Transverse colon (tissue), 4 donors: ENCODE data around the gene PPCDC. TPM values are rescaled to one million over a fixed set of nuclear protein-coding genes. Genes with fewer than 3 reads are reported as not detected.

Experiments used
- DNase-seq: peaks from one replicate; pipeline ENCODE4 v3.0.0-alpha.2; 2019
- H3K27ac ChIP-seq, 4 donors: fragments of 200-600 bp; sonication (generic); 2 replicates each; pipeline ENCODE4 v1.5.1; 2016 to 2018; ENCODE audit warnings: inconsistent platforms in 4 of 4
- H3K27me3 ChIP-seq: fragments of 200-600 bp; sonication (generic); 2 replicates; pipeline ENCODE4 v1.5.1; 2017; ENCODE audit warnings: inconsistent platforms
- H3K36me3 ChIP-seq, 4 donors: fragments of 200-600 bp; sonication (generic); 2 replicates each; pipeline ENCODE4 v1.5.1; 2017 to 2019; ENCODE audit warnings: inconsistent platforms in 4 of 4
- H3K4me1 ChIP-seq, 4 donors: fragments of 200-600 bp; sonication (generic); 2 replicates each; pipeline ENCODE4 v1.5.1; 2017 to 2020; ENCODE audit warnings: inconsistent platforms in 4 of 4
- H3K4me3 ChIP-seq, 4 donors: fragments of 200-600 bp; sonication (generic); 1 replicate in 1 of 4; 2 replicates in 3 of 4; pipeline versions ENCODE4 v1.5.1 to v1.6.1; 2017 to 2019; ENCODE audit warnings: inconsistent platforms in 4 of 4
- H3K9me3 ChIP-seq, 2 donors: fragments of 200-600 bp; sonication (generic); 2 replicates each; pipeline ENCODE4 v1.5.1; 2017 to 2019; ENCODE audit warnings: inconsistent platforms in 2 of 2
- CTCF ChIP-seq, 5 experiments: fragments of 200-600 bp in 3 of 5; fragments of 450-650 bp in 2 of 5; sonication (generic) in 3 of 5; IDR thresholded peaks; 1 replicate in 2 of 5; 2 replicates in 3 of 5; pipeline ENCODE4 v1.5.1; 2016 to 2017; ENCODE audit warnings: antibody characterized with exemption in 5 of 5, inconsistent platforms in 3 of 5, mild to moderate bottlenecking in 2 of 5, moderate library complexity in 1 of 5
- EP300 ChIP-seq: sonication (generic); formaldehyde crosslinking; IDR thresholded peaks from one replicate; pipeline ENCODE4 v1.6.1; 2017; ENCODE audit warnings: antibody characterized with exemption, low read depth
- POLR2A ChIP-seq: fragments of 450-650 bp; IDR thresholded peaks from one replicate; pipeline ENCODE4 v1.6.1; 2016; ENCODE audit warnings: antibody characterized with exemption, mild to moderate bottlenecking, moderate library complexity
- POLR2AphosphoS5 ChIP-seq, 3 donors: sonication (generic); formaldehyde crosslinking; IDR thresholded peaks; one replicate each; pipeline ENCODE4 v1.6.1; 2016; ENCODE audit warnings: antibody characterized with exemption in 3 of 3
- WGBS, 2 donors: methylation state at CpG; one replicate each; pipeline ENCODE4 v1.1.5; 2018; ENCODE audit warnings: low coverage in 1 of 2; 5-methylcytosine and 5-hydroxymethylcytosine counted together
- in situ Hi-C, 4 donors: fragments of 200-750 bp; cut with MboI; loops; one replicate each; pipeline versions ENCODE4 v1.15.0 to v1.15.1; 2017; ENCODE audit warnings: low sequenced_read_pairs in 3 of 4, low pct_ligation_motif_present in 1 of 4, low pct_unique_long_range_greater_than_20kb in 1 of 4
- intact Hi-C: fragments of 100-400 bp; cut with DNase I; formaldehyde crosslinking; loops from one replicate; pipeline ENCODE4 v1.15.1; 2023; ENCODE audit warnings: low total_unique reads
- total RNA-seq, 4 donors: library from RNA; depleted of rRNA; stranded (reverse); fragments of >200 nt; gene quantifications; one replicate each; pipeline ENCODE4 v1.1.0, GENCODE V29; 2016

PPCDC gene
- total RNA-seq, 4 donors from 2014 or later = 5.2 to 54.5 (median 25.2) TPM

GRCh38 chr15:75054172-75054897 is 30.9 kb downstream of the PPCDC start:
- WGBS, 2 donors = 7 to 59% methylated on average over 1 to 3 of the region's 3 CpGs
- Histone ChIP-seq H3K4me1 (peaks cover 1 to 19% (median 9%) of the 10 kb centered on the region in 4 donors), H3K36me3 (no peaks in the 10 kb centered on the region), H3K27me3 (no peaks in the 10 kb centered on the region), H3K27ac (peak overlapping the region; percentile 43 to 71 (median 54)), H3K4me3 (no peak overlapping the region), H3K9me3 (no peaks in the 10 kb centered on the region)
- TF ChIP-seq EP300 = no peak
- TF ChIP-seq POLR2A = no peak
- no peak for TF ChIP-seq CTCF (IDR thresholded peaks at IDR 0.05)
- no peak for TF ChIP-seq POLR2AphosphoS5 (IDR thresholded peaks at IDR 0.05)
- intact Hi-C loops (no loop called here), in situ Hi-C loops (no loop called here)
- DNase-seq = no peak

GRCh38 chr15:75056036-75056435 is 32.6 kb downstream of the PPCDC start:
- TF ChIP-seq POLR2A (no peak), CTCF (IDR thresholded peaks at IDR 0.05) (no peak), POLR2AphosphoS5 (IDR thresholded peaks at IDR 0.05) (no peak), EP300 (no peak)
- no peaks in the 10 kb centered on the region for H3K9me3 ChIP-seq
- WGBS, 2 donors = 92 to 100% methylated on average over 2 to 7 of the region's 7 CpGs
- DNase-seq = peak; percentile 5
- intact Hi-C loops = no loop called here
- in situ Hi-C loops = no loop called here
- no peak overlapping the region for H3K4me3 ChIP-seq
- H3K27ac ChIP-seq = no peak overlapping the region
- H3K27me3 ChIP-seq = no peaks in the 10 kb centered on the region
- peaks cover 0 to 19% (median 7%) of the 10 kb centered on the region in 4 donors for H3K4me1 ChIP-seq
- no peaks in the 10 kb centered on the region for H3K36me3 ChIP-seq

- Histone ChIP-seq H3K27me3 (no peaks in the 10 kb centered on the region), H3K9me3 (no peaks in the 10 kb centered on the region), H3K27ac (no peak overlapping the region), H3K4me3 (no peak overlapping the region), H3K4me1 (peaks cover 0 to 14% (median 7%) of the 10 kb centered on the region in 4 donors), H3K36me3 (no peaks in the 10 kb centered on the region)
- no peak for DNase-seq
- intact Hi-C loops = no loop called here
- in situ Hi-C loops = no loop called here
- TF ChIP-seq CTCF (IDR thresholded peaks at IDR 0.05) = no peak
- TF ChIP-seq POLR2A = no peak
- TF ChIP-seq EP300 = no peak
- TF ChIP-seq POLR2AphosphoS5 (IDR thresholded peaks at IDR 0.05) = no peak
- WGBS, 2 donors = 94 to 100% methylated on average over 3 to 4 of the region's 4 CpGs
These were observed 34.9 kb downstream of the PPCDC start for GRCh38 chr15:75058127-75058905.

- no peaks in the 10 kb centered on the region for H3K9me3 ChIP-seq
- intact Hi-C loops (no loop called here), in situ Hi-C loops (no loop called here)
- WGBS, 2 donors = 79 to 100% methylated on average over 3 to 5 of the region's 5 CpGs
- no peaks in the 10 kb centered on the region for H3K27me3 ChIP-seq
- peaks cover 0 to 5% (median 3%) of the 10 kb centered on the region in 4 donors for H3K4me1 ChIP-seq
- H3K36me3 ChIP-seq = no peaks in the 10 kb centered on the region
- H3K4me3 ChIP-seq = no peak overlapping the region
- no peak overlapping the region for H3K27ac ChIP-seq
- TF ChIP-seq POLR2A (no peak), EP300 (no peak), CTCF (IDR thresholded peaks at IDR 0.05) (no peak), POLR2AphosphoS5 (IDR thresholded peaks at IDR 0.05) (no peak)
- no peak for DNase-seq
These were observed 36.2 kb downstream of the PPCDC start for GRCh38 chr15:75059607-75060006.
